ENCODE results near the gene TANC1. TPM values are rescaled to one million over a fixed set of nuclear protein-coding genes. Genes with fewer than 3 reads are reported as not detected.

TANC1 gene
- total RNA-seq, 1 donor from 2014 or later, result 61.9 TPM

DNA sequence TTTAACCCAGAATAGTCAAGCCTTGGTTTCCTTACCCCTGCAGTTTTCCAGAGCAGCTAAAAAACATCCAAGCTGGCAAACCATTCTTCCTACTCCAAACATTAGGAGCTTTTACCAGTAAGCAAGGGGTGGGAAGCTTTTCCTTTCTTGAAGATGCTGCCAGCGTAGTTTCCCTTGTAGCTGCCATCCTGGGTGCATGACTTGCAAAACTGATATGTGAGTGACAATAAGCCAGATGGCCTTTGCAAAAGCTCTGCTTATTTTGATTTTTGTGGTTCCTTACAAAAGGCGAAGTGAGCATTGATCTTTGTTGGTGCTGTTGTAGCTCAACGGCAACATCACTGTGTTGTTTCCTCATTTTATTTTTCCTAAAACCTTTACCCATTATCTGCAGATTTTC, 179.2 kb downstream of the TANC1 start:
- no peak for DNase-seq (ENCODE audit: extremely low spot score in 2 of 2)
- peaks cover 23% of the 10 kb centered on the region for H3K4me1 ChIP-seq
- peaks cover 0 to 6% of the 10 kb centered on the region in 2 donors for H3K36me3 ChIP-seq
- intact Hi-C loops (cut with DNase I), result no loop called here
- no peaks in the 10 kb centered on the region for H3K27me3 ChIP-seq
- TF ChIP-seq POLR2A (IDR thresholded peaks at IDR 0.05) (no peak), POLR2AphosphoS5 (IDR thresholded peaks at IDR 0.05; ENCODE audit: insufficient read depth in 1 of 2, low read depth in 1 of 2) (no peak)
- TF ChIP-seq, protein P1, sequence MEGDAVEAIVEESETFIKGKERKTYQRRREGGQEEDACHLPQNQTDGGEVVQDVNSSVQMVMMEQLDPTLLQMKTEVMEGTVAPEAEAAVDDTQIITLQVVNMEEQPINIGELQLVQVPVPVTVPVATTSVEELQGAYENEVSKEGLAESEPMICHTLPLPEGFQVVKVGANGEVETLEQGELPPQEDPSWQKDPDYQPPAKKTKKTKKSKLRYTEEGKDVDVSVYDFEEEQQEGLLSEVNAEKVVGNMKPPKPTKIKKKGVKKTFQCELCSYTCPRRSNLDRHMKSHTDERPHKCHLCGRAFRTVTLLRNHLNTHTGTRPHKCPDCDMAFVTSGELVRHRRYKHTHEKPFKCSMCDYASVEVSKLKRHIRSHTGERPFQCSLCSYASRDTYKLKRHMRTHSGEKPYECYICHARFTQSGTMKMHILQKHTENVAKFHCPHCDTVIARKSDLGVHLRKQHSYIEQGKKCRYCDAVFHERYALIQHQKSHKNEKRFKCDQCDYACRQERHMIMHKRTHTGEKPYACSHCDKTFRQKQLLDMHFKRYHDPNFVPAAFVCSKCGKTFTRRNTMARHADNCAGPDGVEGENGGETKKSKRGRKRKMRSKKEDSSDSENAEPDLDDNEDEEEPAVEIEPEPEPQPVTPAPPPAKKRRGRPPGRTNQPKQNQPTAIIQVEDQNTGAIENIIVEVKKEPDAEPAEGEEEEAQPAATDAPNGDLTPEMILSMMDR (IDR thresholded peaks at IDR 0.05), result no peak
- no peaks in the 10 kb centered on the region for H3K9me3 ChIP-seq
- H3K27ac ChIP-seq, result no peak overlapping the region
- H3K4me3 ChIP-seq, result no peak overlapping the region

DNA sequence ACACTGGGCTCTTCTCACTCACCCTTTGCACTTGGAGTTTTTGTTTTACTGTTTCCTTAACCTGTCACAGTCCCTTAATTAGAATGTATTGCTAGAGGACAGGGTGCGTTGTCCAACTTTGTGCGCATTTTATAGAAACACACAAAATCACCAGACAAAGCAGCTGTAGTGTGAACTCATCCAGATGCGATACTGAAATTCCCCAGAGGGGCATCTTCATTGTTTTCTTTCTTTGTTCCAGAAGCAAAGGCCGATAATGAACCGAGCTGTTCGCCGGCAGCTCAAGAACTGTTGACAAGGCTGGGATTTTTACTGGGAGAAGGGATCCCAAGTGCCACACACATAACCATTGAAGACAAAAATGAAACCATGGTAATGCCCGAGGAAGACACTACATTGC, 180.5 kb downstream of the TANC1 start:
- Histone ChIP-seq H3K4me3 (no peak overlapping the region), H3K9me3 (no peaks in the 10 kb centered on the region), H3K36me3 (peaks cover 0 to 6% of the 10 kb centered on the region in 2 donors), H3K27me3 (no peaks in the 10 kb centered on the region), H3K27ac (no peak overlapping the region), H3K4me1 (peaks cover 35% of the 10 kb centered on the region)
- no peak for DNase-seq (ENCODE audit: extremely low spot score in 2 of 2)
- TF ChIP-seq POLR2A (IDR thresholded peaks at IDR 0.05), result no peak
- TF ChIP-seq, protein P1 (IDR thresholded peaks at IDR 0.05), result no peak
- TF ChIP-seq POLR2AphosphoS5 (IDR thresholded peaks at IDR 0.05; ENCODE audit: insufficient read depth in 1 of 2, low read depth in 1 of 2), result no peak
- intact Hi-C loops (cut with DNase I), result no loop called here

DNA sequence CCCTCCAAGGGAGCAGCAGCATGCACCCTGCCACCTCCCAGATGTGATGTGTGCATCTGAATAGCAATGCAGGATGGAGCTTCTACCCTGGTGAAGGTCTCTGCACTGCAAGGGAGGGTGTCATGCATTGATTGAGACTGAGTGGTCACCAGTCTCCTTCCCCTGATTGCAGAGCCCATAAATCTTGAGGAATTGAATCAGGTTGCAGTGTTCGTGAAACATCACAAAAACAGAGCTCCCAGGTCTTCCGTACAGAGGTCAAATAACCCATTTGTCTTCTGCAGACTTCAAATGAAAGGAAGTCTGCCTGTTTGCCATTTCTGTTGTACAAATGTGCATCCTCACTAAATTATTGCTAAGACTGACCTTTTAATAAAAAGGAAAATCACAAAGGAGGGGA, 181.3 kb downstream of the TANC1 start:
- peaks cover 0 to 6% of the 10 kb centered on the region in 2 donors for H3K36me3 ChIP-seq
- H3K4me1 ChIP-seq, result peaks cover 43% of the 10 kb centered on the region
- DNase-seq (ENCODE audit: extremely low spot score in 2 of 2), result no peak
- no peak overlapping the region for H3K4me3 ChIP-seq
- H3K9me3 ChIP-seq, result no peaks in the 10 kb centered on the region
- H3K27me3 ChIP-seq, result no peaks in the 10 kb centered on the region
- intact Hi-C loops (cut with DNase I), result no loop called here
- H3K27ac ChIP-seq, result no peak overlapping the region
- TF ChIP-seq POLR2AphosphoS5 (IDR thresholded peaks at IDR 0.05; ENCODE audit: insufficient read depth in 1 of 2, low read depth in 1 of 2), result no peak
- TF ChIP-seq POLR2A (IDR thresholded peaks at IDR 0.05), result no peak
- TF ChIP-seq, protein P1 (IDR thresholded peaks at IDR 0.05), result no peak

DNA sequence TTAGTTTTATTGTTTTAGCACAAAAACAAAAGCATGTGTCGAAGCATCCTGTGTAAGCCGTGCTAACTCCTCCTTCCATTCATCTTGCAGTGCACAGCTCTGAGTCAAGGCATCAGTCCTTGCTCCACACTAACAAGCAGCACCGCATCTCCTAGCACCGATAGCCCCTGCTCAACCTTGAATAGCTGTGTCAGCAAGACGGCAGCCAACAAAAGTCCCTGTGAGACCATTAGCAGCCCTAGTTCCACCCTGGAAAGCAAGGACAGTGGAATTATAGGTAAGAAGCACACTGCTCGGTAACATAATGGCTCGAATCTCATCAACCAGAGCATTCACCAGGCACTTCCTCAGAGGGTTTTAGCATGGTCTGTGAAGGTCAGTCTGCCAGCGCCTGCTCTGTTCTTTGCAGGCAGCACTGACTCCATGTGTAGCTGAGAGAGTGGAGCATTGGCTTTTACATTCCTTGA, 181.9 kb downstream of the TANC1 start:
- TF ChIP-seq, protein P1 (IDR thresholded peaks at IDR 0.05), result no peak
- TF ChIP-seq POLR2AphosphoS5 (IDR thresholded peaks at IDR 0.05; ENCODE audit: insufficient read depth in 1 of 2, low read depth in 1 of 2), result no peak
- no peak for TF ChIP-seq POLR2A (IDR thresholded peaks at IDR 0.05)
- Histone ChIP-seq H3K4me1 (peaks cover 48% of the 10 kb centered on the region), H3K36me3 (peaks cover 0 to 6% of the 10 kb centered on the region in 2 donors), H3K4me3 (no peak overlapping the region), H3K27me3 (no peaks in the 10 kb centered on the region), H3K9me3 (no peaks in the 10 kb centered on the region), H3K27ac (no peak overlapping the region)
- DNase-seq (ENCODE audit: extremely low spot score in 2 of 2), result no peak
- intact Hi-C loops (cut with DNase I), result no loop called here

DNA sequence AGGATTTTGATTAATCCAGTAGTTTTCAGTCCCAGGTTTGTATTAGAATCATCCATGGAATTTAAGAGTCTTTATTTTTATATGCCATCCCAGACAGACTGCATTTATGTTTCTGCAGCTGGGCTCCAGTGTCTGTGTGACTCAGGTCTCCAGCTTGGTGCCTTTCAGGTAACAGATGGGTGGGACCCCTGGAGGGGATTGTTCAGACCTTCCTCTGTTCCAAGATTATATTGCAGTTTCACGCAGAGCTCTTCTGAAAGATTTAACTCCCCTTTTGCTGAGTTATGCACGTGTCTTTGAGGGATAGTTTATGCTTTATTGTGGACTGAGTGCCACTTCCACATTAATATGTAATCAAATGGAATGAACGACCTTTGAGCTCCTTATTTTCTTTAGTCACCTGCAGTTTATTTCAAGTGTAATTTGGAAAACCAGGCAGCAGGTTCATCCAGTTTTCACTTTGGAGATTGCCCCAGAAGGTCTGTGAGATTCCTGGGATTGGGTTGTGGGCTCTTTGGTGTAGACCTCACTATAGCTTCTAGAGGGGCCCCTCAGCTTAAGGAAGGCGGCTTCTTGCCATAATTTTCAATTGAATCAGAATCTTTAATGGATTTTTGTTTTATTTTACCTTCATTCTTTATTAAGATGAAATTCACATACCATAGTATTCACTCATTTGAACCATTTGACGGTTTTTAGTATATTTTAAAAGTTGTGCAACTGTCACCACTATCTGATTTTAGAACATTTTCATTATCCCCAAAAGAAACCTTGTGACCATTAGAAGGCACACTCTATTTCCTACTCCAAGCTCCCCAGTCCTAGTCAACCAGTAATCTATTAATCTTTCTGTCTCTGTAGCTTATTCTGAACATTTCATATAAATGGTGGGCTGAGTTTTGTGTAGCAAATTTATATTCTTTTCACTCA, 183.0 kb downstream of the TANC1 start:
- intact Hi-C loops (cut with DNase I), result no loop called here
- H3K27ac ChIP-seq, result no peak overlapping the region
- TF ChIP-seq, protein P1 (IDR thresholded peaks at IDR 0.05), result no peak
- TF ChIP-seq POLR2AphosphoS5 (IDR thresholded peaks at IDR 0.05; ENCODE audit: insufficient read depth in 1 of 2, low read depth in 1 of 2) (no peak), POLR2A (IDR thresholded peaks at IDR 0.05) (no peak)
- DNase-seq (ENCODE audit: extremely low spot score in 2 of 2), result no peak
- H3K36me3 ChIP-seq, result peaks cover 0 to 6% of the 10 kb centered on the region in 2 donors
- H3K9me3 ChIP-seq, result no peaks in the 10 kb centered on the region
- peaks cover 58% of the 10 kb centered on the region for H3K4me1 ChIP-seq
- H3K4me3 ChIP-seq, result no peak overlapping the region
- no peaks in the 10 kb centered on the region for H3K27me3 ChIP-seq

Data from vagina (tissue), 2 donors.